Hepatocyte (in vitro differentiated cells): ENCODE results near the gene DDIT3. TPM values are rescaled to one million over a fixed set of nuclear protein-coding genes. Genes with fewer than 3 reads are reported as not detected.
"Not testable (repeated sequence)": the region's sequence is repeated elsewhere in the genome, so short reads cannot be mapped to it uniquely, and the experiment has no call there.

Experiments used
- DNase-seq: peaks from one replicate; pipeline ENCODE4 v3.0.0-alpha.2; 2016; ENCODE audit warnings: low spot score
- H2AFZ ChIP-seq: fragments of 200-600 bp; sonication (generic); 2 replicates; pipeline ENCODE4 v1.6.0; 2016; ENCODE audit warnings: antibody characterized with exemption, mild to moderate bottlenecking
- H3K27ac ChIP-seq: fragments of 200-600 bp; sonication (generic); 2 replicates; pipeline ENCODE4 v1.5.1; 2016; ENCODE audit warnings: mild to moderate bottlenecking
- H3K27me3 ChIP-seq: fragments of 200-600 bp; sonication (generic); 2 replicates; pipeline ENCODE4 v1.6.1; 2016
- H3K36me3 ChIP-seq: fragments of 200-600 bp; sonication (generic); replicated peaks from 2 replicates; pipeline ENCODE4 v1.5.1; 2016; ENCODE audit warnings: low read depth; ENCODE audit not compliant: insufficient read depth
- H3K4me1 ChIP-seq: fragments of 200-600 bp; sonication (generic); 2 replicates; pipeline ENCODE4 v1.5.1; 2016; ENCODE audit warnings: mild to moderate bottlenecking, moderate library complexity; ENCODE audit not compliant: insufficient read depth
- H3K4me2 ChIP-seq: fragments of 200-600 bp; sonication (generic); 2 replicates; pipeline ENCODE4 v1.6.0; 2016
- H3K4me3 ChIP-seq: fragments of 200-600 bp; sonication (generic); 2 replicates; pipeline ENCODE4 v1.5.1; 2016; ENCODE audit warnings: mild to moderate bottlenecking
- H3K79me2 ChIP-seq: fragments of 200-600 bp; sonication (generic); 2 replicates; pipeline ENCODE4 v1.6.0; 2017; ENCODE audit warnings: mild to moderate bottlenecking
- H3K9me2 ChIP-seq: fragments of 200-600 bp; sonication (generic); replicated peaks from 2 replicates; pipeline ENCODE4 v1.6.0; 2017; ENCODE audit warnings: mild to moderate bottlenecking; ENCODE audit not compliant: insufficient read depth
- H3K9me3 ChIP-seq: fragments of 200-600 bp; sonication (generic); 2 replicates; pipeline ENCODE4 v1.5.1; 2016; ENCODE audit warnings: low read depth, mild to moderate bottlenecking
- H4K20me1 ChIP-seq: fragments of 200-600 bp; sonication (generic); 2 replicates; pipeline ENCODE4 v1.6.0; 2016; ENCODE audit warnings: mild to moderate bottlenecking; ENCODE audit not compliant: insufficient read depth, poor library complexity, severe bottlenecking
- CTCF ChIP-seq: fragments of 200-600 bp; sonication (generic); IDR thresholded peaks from 2 replicates; pipeline ENCODE4 v1.5.1; 2016; ENCODE audit warnings: antibody characterized with exemption, mild to moderate bottlenecking; ENCODE audit not compliant: poor library complexity
- EZH2 ChIP-seq: fragments of 200-600 bp; sonication (generic); IDR thresholded peaks from 2 replicates; pipeline ENCODE4 v1.6.1; 2016; ENCODE audit warnings: antibody characterized with exemption, mild to moderate bottlenecking, borderline replicate concordance
- EZH2phosphoT487 ChIP-seq: fragments of 200-600 bp; sonication (generic); IDR thresholded peaks from one replicate; pipeline ENCODE4 v1.6.1; 2018; ENCODE audit warnings: antibody characterized with exemption, mild to moderate bottlenecking, low read depth, moderate library complexity; ENCODE audit not compliant: unreplicated experiment, severe bottlenecking
- WGBS: methylation state at CpG from one replicate; pipeline ENCODE4 v1.1.6; 2016; ENCODE audit warnings: low lambda C conversion rate; ENCODE audit errors: missing lambda C conversion rate; 5-methylcytosine and 5-hydroxymethylcytosine counted together
- polyA plus RNA-seq: library from polyadenylated mRNA; unstranded; fragments of >200 nt; fragmentation: Nextera tagmentation; extraction: Ambion mirVana; gene quantifications from 2 replicates; pipeline ENCODE4 v1.2.1, GENCODE V29; 2016
- total RNA-seq: library from RNA; depleted of rRNA; stranded (reverse); fragments of >200 nt; gene quantifications from 2 replicates; pipeline ENCODE4 v1.2.3, GENCODE V29; 2014

The DDIT3 gene
- total and polyA plus RNA-seq, 2 experiments from 2014 or later, result 92.7 to 133 TPM

GRCh38 chr12:57519796-57520052 is 590 bp downstream of the DDIT3 start:
- TF ChIP-seq EZH2phosphoT487 (no peak), CTCF (no peak), EZH2 (no peak)
- no peaks in the 10 kb centered on the region for H3K27me3 ChIP-seq
- DNase-seq, result no peak
- peak overlapping the region; percentile 93 for H3K4me2 ChIP-seq
- no peak overlapping the region for H2AFZ ChIP-seq
- peak overlapping the region; percentile 69 for H3K4me3 ChIP-seq
- peaks cover 46% of the 10 kb centered on the region for H3K79me2 ChIP-seq
- no peaks in the 10 kb centered on the region for H3K9me3 ChIP-seq
- H3K36me3 ChIP-seq, result no peaks in the 10 kb centered on the region
- 0% methylated on average over 8 of the region's 8 CpGs for WGBS
- H4K20me1 ChIP-seq, result peaks cover 45% of the 10 kb centered on the region
- no peaks in the 10 kb centered on the region for H3K9me2 ChIP-seq
- peak overlapping the region; percentile 98 for H3K27ac ChIP-seq
- peaks cover 22% of the 10 kb centered on the region for H3K4me1 ChIP-seq

DNA sequence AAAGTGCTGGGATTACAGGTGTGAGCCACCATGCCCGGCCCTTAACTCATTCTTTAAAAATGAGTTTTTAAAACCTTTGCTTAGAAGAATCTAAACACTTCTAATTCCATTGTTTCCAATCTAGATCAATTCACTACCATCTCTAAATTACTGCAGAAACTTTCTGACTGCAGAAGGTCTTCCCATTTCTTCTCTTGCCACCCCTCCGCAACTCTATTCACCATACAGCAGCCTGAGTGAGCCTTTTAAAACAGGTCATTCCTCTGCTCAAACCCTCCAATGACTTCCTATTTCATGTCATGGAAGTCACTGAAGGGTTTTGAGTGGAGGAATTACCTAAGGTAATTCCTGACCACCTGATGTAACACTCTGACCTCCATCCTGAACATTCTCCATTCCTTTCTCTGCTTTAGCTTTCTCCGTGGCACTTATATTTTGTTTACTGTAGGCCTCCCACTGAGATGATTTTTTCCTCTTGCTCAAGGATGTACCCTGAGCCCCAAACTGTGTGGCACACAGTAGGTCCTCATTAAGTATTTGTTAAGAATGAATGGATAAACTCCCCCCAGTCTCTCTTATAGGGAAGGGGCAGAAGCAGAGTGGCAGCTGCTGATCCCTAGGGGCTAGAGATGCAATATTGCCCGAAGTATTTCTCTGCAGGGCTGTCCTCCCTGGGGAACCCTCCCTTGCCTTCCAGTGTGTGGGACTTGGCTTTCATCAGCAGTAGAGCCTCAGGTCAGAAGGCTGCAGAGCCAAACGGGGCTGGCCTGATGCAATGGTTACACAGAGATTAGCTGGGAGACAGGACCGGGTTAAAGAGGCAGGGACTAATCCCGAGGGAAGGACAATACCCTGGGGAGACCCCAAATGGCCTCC is 1.2 kb downstream of the DDIT3 start:
- Histone ChIP-seq H3K9me2 (no peaks in the 10 kb centered on the region), H2AFZ (no peak overlapping the region), H3K27ac (peak overlapping the region; percentile 98), H4K20me1 (peaks cover 39% of the 10 kb centered on the region), H3K9me3 (no peaks in the 10 kb centered on the region), H3K27me3 (no peaks in the 10 kb centered on the region), H3K4me2 (peak overlapping the region; percentile 93), H3K36me3 (no peaks in the 10 kb centered on the region), H3K79me2 (peaks cover 40% of the 10 kb centered on the region), H3K4me3 (peak overlapping the region; percentile 69), H3K4me1 (peaks cover 16% of the 10 kb centered on the region)
- DNase-seq, result peak; percentile 46
- WGBS, result 31% methylated on average over 7 of the region's 7 CpGs
- TF ChIP-seq CTCF (no peak), EZH2phosphoT487 (no peak), EZH2 (no peak)

DNA sequence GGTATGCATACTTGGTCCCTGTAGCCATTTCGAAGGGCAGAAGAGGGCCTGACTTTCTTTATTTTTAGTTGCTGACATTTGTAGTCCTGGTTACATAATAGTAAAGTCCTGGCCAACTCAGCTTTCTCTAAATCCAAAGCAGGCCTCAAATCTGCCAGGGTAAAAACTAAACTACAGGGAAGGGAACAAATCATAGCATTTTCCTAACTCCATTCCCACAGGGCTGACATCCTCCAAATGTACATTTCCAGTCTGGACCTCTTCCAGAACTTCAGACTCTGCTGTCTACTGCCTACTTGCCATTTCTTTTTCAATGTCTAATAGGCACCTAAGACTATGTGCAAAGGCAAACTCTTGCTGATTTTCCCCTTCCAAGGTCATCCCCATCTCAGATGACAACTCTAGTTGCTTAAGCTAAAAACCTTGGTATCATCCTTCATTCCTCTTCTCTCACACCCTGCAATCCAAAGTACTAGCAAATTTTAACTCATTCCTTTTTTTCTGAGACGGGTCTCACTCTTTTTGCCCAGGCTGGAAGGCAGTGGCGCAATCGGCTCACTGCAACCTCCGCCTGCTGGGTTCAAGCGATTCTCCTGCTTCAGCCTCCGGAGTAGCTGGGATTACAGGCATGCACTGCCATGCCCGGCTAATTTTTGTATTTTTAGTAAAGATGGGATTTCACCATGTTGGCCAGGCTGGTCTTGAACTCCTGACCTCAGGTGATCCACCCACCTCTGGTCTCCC is 2.0 kb downstream of the DDIT3 start:
- H3K4me3 ChIP-seq, result peak overlapping the region; percentile 69
- H3K9me3 ChIP-seq, result no peaks in the 10 kb centered on the region
- H3K4me2 ChIP-seq, result peak overlapping the region; percentile 93
- H3K27ac ChIP-seq, result peak overlapping the region; percentile 98
- TF ChIP-seq CTCF, result no peak
- peaks cover 32% of the 10 kb centered on the region for H4K20me1 ChIP-seq
- no peak for DNase-seq
- peaks cover 32% of the 10 kb centered on the region for H3K79me2 ChIP-seq
- H3K36me3 ChIP-seq, result no peaks in the 10 kb centered on the region
- no peaks in the 10 kb centered on the region for H3K27me3 ChIP-seq
- 85% methylated on average over 8 of the region's 8 CpGs for WGBS
- H2AFZ ChIP-seq, result no peak overlapping the region
- H3K4me1 ChIP-seq, result peaks cover 14% of the 10 kb centered on the region
- H3K9me2 ChIP-seq, result no peaks in the 10 kb centered on the region

- not testable (repeated sequence) for DNase-seq, H3K4me3 ChIP-seq, H3K9me3 ChIP-seq, H3K9me2 ChIP-seq, H3K36me3 ChIP-seq, H3K27me3 ChIP-seq, H2AFZ ChIP-seq
- WGBS, result 92% methylated on average over 10 of the region's 10 CpGs
- peak overlapping the region; percentile 93 for H3K4me2 ChIP-seq
- peaks cover 14% of the 10 kb centered on the region for H3K4me1 ChIP-seq
- peak overlapping the region; percentile 98 for H3K27ac ChIP-seq
- peaks cover 30% of the 10 kb centered on the region for H3K79me2 ChIP-seq
- H4K20me1 ChIP-seq, result peaks cover 32% of the 10 kb centered on the region
Measured at GRCh38 chr12:57517718-57518117, 2.6 kb downstream of the DDIT3 start.
